ENCODE results near the gene LGR5.

LGR5 gene

DNA sequence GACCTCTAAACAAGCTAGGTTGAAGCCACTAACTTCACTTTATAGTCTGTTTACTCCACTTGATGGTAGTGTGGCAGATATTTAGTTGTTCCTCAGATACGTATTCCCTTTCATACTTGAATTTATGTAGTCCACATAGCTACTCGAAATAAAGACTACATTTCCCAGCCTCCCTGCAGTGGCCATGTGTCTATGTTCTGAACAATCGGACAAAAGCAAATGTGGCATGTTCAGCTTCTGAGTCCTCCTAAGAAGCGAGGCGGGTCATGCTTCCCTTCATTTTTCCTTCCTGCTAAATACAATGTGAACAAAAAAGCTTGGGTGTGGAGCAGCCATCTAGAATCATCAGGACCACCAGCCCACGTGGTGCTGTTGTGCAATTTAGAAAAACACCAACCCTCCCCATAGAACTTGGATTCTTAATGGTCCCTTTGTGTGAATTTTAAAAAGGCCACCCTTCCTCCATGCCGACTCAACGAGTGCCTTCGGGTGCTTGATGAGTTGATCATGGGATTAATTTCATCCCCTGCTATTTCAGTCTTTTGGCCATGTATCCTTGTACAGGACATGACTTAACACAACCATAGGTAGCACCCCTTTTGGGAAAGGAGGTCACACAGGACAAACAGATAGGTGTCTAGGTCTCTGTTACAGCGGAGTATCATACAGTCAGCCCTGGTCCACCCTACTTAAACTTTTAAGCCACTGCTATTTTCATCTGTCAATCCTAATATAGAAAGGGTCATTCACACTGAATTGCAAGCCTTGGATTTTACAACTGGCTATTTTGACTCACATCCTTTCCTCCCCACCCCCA lies 163.4 kb downstream of the LGR5 start:
- DNase-seq (ENCODE audit: low read depth in 1 of 2, low spot score in 1 of 2): no peak
- Histone ChIP-seq H3K27ac (replicated peaks) (no peak overlapping the region), H3K27me3 (ENCODE audit: insufficient read depth, poor library complexity, severe bottlenecking) (no peaks in the 10 kb centered on the region), H3K4me3 (replicated peaks; ENCODE audit: insufficient read depth, low read length) (no peak overlapping the region)
- TF ChIP-seq GABPA (IDR thresholded peaks at IDR 0.05; ENCODE audit: low read depth) (no peak), CTCF (IDR thresholded peaks at IDR 0.05; ENCODE audit: insufficient read depth, low read length) (no peak), SPI1 (IDR thresholded peaks at IDR 0.05; ENCODE audit: borderline replicate concordance, low read depth) (no peak), POLR2AphosphoS5 (IDR thresholded peaks at IDR 0.05; ENCODE audit: low read depth) (no peak)
- TF ChIP-seq, protein P1, sequence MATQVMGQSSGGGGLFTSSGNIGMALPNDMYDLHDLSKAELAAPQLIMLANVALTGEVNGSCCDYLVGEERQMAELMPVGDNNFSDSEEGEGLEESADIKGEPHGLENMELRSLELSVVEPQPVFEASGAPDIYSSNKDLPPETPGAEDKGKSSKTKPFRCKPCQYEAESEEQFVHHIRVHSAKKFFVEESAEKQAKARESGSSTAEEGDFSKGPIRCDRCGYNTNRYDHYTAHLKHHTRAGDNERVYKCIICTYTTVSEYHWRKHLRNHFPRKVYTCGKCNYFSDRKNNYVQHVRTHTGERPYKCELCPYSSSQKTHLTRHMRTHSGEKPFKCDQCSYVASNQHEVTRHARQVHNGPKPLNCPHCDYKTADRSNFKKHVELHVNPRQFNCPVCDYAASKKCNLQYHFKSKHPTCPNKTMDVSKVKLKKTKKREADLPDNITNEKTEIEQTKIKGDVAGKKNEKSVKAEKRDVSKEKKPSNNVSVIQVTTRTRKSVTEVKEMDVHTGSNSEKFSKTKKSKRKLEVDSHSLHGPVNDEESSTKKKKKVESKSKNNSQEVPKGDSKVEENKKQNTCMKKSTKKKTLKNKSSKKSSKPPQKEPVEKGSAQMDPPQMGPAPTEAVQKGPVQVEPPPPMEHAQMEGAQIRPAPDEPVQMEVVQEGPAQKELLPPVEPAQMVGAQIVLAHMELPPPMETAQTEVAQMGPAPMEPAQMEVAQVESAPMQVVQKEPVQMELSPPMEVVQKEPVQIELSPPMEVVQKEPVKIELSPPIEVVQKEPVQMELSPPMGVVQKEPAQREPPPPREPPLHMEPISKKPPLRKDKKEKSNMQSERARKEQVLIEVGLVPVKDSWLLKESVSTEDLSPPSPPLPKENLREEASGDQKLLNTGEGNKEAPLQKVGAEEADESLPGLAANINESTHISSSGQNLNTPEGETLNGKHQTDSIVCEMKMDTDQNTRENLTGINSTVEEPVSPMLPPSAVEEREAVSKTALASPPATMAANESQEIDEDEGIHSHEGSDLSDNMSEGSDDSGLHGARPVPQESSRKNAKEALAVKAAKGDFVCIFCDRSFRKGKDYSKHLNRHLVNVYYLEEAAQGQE (IDR thresholded peaks at IDR 0.05; ENCODE audit: insufficient replicate concordance, low read depth): no peak

DNA sequence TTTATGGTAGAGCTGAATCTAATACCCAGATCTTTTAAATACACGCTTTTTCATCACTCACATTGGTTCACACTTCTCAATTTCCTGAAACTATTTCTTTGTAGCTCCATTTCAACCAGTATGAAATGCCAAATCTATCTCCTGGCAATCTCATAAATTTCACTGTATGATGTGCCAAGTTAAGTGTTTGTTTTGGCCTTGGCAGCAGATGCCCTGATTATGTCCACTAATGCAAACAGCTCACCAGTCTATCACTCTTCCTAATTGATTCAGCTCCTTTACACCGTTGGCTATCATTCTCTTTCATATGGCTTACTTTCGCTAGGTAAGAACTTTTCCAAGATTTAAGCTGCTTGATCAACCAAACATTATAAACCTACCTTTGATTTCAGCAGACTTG lies 165.4 kb downstream of the LGR5 start:
- TF ChIP-seq CTCF (IDR thresholded peaks at IDR 0.05; ENCODE audit: insufficient read depth, low read length) (no peak), GABPA (IDR thresholded peaks at IDR 0.05; ENCODE audit: low read depth) (no peak), POLR2AphosphoS5 (IDR thresholded peaks at IDR 0.05; ENCODE audit: low read depth) (no peak), SPI1 (IDR thresholded peaks at IDR 0.05; ENCODE audit: borderline replicate concordance, low read depth) (no peak)
- TF ChIP-seq, protein P1 (IDR thresholded peaks at IDR 0.05; ENCODE audit: insufficient replicate concordance, low read depth): no peak
- Histone ChIP-seq H3K27me3 (ENCODE audit: insufficient read depth, poor library complexity, severe bottlenecking) (no peaks in the 10 kb centered on the region), H3K4me3 (replicated peaks; ENCODE audit: insufficient read depth, low read length) (no peak overlapping the region), H3K27ac (replicated peaks) (no peak overlapping the region)
- no peak for DNase-seq (ENCODE audit: low read depth in 1 of 2, low spot score in 1 of 2)

DNA sequence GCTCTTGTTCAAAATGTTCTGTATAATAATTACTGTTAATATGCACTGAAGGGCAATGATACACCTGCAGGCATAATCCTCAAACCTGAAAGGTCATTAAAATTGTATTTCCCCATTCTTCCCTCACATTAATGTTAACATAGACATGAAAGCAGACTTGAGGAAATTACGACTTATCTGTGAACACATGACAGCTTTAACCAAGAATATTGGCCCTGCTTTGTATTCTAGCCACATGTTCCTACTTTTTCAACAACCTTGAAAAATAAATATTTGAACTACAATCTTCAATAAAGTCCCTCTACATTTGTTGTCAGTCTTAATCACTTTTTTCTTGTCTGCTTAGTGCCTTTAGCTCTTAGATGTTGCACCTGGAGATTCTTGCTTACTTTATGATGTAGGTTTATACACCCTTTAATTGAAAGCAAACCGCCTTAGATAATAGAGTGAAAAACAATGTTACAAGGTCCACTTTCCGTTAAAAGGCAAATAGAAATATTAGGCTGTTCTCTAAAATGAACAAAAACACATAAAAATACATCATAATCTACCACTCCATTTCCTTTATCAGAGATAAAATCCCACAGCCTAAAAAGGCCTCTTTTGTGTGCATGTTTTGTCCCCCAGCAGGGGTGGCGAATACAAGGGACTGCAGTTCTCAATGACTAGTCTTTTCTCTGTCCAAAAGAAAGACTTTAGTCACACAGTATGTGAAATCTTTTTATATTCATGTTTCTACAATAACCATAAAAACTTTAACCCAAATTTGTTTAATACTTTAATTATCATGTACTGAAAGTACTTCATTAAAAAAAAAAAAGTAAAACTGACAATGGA lies 168.1 kb downstream of the LGR5 start:
- no peaks in the 10 kb centered on the region for H3K27me3 ChIP-seq (ENCODE audit: insufficient read depth, poor library complexity, severe bottlenecking)
- H3K27ac ChIP-seq (replicated peaks): no peak overlapping the region
- no peak overlapping the region for H3K4me3 ChIP-seq (replicated peaks; ENCODE audit: insufficient read depth, low read length)
- TF ChIP-seq CTCF (IDR thresholded peaks at IDR 0.05; ENCODE audit: insufficient read depth, low read length): no peak
- TF ChIP-seq POLR2AphosphoS5 (IDR thresholded peaks at IDR 0.05; ENCODE audit: low read depth): no peak
- TF ChIP-seq, protein P1 (IDR thresholded peaks at IDR 0.05; ENCODE audit: insufficient replicate concordance, low read depth): no peak
- no peak for TF ChIP-seq SPI1 (IDR thresholded peaks at IDR 0.05; ENCODE audit: borderline replicate concordance, low read depth)
- TF ChIP-seq GABPA (IDR thresholded peaks at IDR 0.05; ENCODE audit: low read depth): no peak
- no peak for DNase-seq (ENCODE audit: low read depth in 1 of 2, low spot score in 1 of 2)
